ENCODE measurements around the gene ZC3HAV1. TPM values are rescaled to one million over a fixed set of nuclear protein-coding genes. Genes with fewer than 3 reads are reported as not detected.

ZC3HAV1 gene
- total and polyA plus RNA-seq, 10 of the 15 experiments (the other 5 are each of a cell fraction or from before 2014, with no cell fraction given), result 18.5 to 55.3 (median 44.7) TPM

- WGBS (ENCODE audit: insufficient coverage, insufficient replicate concordance, low lambda C conversion rate, missing lambda C conversion rate), result 98% methylated on average over 3 of the region's 3 CpGs
- peaks cover 28% of the 10 kb centered on the region for H3K4me1 ChIP-seq (ENCODE audit: control insufficient read depth, insufficient read depth, low read length)
- H3K27ac ChIP-seq (ENCODE audit: control insufficient read depth, insufficient read depth), result no peak overlapping the region
- ChIA-PET RAD21 (ENCODE audit: unreplicated experiment) (no interaction called here), CTCF (interaction anchor here (1.5 kb wide), 1 partner anchor 40 kb away, joined by 5 read pairs; no protein-coding TSS in a partner anchor), POLR2A (interaction anchor here (2.4 kb wide), 1 partner anchor 20 kb away, joined by 7 read pairs; no protein-coding TSS in a partner anchor), SMC1A (ENCODE audit: uncharacterized antibody, unreplicated experiment) (interaction anchor here (0.8 to 1.0 kb wide), 2 partner anchors 10 to 20 kb away, joined by 4 to 5 read pairs; no protein-coding TSS in a partner anchor)
- no peak overlapping the region for H3K9ac ChIP-seq (ENCODE audit: control insufficient read depth, insufficient read depth, low read length)
- H3K79me2 ChIP-seq (ENCODE audit: control insufficient read depth, insufficient read depth, low read length), result peaks cover 2% of the 10 kb centered on the region
- no peak overlapping the region for H2AFZ ChIP-seq (ENCODE audit: control insufficient read depth, low read depth, low read length)
- H3K4me2 ChIP-seq (ENCODE audit: control insufficient read depth, insufficient read depth), result no peak overlapping the region
- no peak for DNase-seq (ENCODE audit: low read depth, low spot score)
- no peak for ATAC-seq
- in situ Hi-C loops (cut with MboI) (loop anchor here (10.0 kb wide), 1 partner anchor 940 kb away; no protein-coding TSS in a partner anchor), intact Hi-C loops (cut with micrococcal nuclease; ENCODE audit: unreplicated experiment) (loop anchor here (5.0 kb wide), 1 partner anchor 242 kb away; the partner anchor contains the start of gene LUC7L2)
- no TSS peak for BruUV-seq (replicated peaks)
- H3K36me3 ChIP-seq (ENCODE audit: control insufficient read depth in 2 of 2, insufficient read depth in 2 of 2, low read length in 1 of 2), result no peaks in the 10 kb centered on the region
- H4K20me1 ChIP-seq (ENCODE audit: control insufficient read depth, insufficient read depth), result no peaks in the 10 kb centered on the region
- FAIRE-seq, result no peak
- no peaks in the 10 kb centered on the region; the same call in 1 of the 3 replicates for H3K9me3 ChIP-seq (replicated peaks; ENCODE audit: control insufficient read depth, insufficient read depth, low read length)
- H3K27me3 ChIP-seq (replicated peaks in 1 of 2; ENCODE audit: control insufficient read depth in 2 of 2, insufficient read depth in 2 of 2, low read length in 1 of 2), result no peaks in the 10 kb centered on the region
- no peak overlapping the region for H3K4me3 ChIP-seq
- TF ChIP-seq MYC (IDR thresholded peaks at IDR 0.05; ENCODE audit: insufficient read depth, insufficient read length, insufficient replicate concordance, low read length, severe bottlenecking), result no peak
- no peak for TF ChIP-seq BACH1 (IDR thresholded peaks at IDR 0.05; ENCODE audit: borderline replicate concordance)
- no peak for TF ChIP-seq SMAD1 (IDR thresholded peaks at IDR 0.05; ENCODE audit: low read depth, partially characterized antibody)
- no peak for TF ChIP-seq IRF4 (IDR thresholded peaks at IDR 0.05; ENCODE audit: low read depth, low read length)
- no peak for TF ChIP-seq SPI1 (IDR thresholded peaks at IDR 0.05; ENCODE audit: borderline replicate concordance, insufficient read depth, low read depth, low read length)
- TF ChIP-seq, protein P1, sequence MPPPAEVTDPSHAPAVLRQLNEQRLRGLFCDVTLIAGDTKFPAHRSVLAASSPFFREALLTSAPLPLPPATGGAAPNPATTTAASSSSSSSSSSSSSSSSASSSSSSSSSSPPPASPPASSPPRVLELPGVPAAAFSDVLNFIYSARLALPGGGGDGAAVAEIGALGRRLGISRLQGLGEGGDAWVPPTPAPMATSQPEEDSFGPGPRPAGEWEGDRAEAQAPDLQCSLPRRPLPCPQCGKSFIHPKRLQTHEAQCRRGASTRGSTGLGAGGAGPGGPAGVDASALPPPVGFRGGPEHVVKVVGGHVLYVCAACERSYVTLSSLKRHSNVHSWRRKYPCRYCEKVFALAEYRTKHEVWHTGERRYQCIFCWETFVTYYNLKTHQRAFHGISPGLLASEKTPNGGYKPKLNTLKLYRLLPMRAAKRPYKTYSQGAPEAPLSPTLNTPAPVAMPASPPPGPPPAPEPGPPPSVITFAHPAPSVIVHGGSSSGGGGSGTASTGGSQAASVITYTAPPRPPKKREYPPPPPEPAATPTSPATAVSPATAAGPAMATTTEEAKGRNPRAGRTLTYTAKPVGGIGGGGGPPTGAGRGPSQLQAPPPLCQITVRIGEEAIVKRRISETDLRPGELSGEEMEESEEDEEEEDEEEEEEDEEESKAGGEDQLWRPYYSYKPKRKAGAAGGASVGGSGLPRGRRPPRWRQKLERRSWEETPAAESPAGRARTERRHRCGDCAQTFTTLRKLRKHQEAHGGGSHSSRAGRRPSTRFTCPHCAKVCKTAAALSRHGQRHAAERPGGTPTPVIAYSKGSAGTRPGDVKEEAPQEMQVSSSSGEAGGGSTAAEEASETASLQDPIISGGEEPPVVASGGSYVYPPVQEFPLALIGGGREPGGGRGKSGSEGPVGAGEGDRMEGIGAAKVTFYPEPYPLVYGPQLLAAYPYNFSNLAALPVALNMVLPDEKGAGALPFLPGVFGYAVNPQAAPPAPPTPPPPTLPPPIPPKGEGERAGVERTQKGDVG (CRISPR knock-in tag; IDR thresholded peaks at IDR 0.05), result no peak
- TF ChIP-seq CHD4 (IDR thresholded peaks at IDR 0.05), result no peak
- TF ChIP-seq CREM (IDR thresholded peaks at IDR 0.05; ENCODE audit: low read depth), result no peak
- TF ChIP-seq, protein P2, sequence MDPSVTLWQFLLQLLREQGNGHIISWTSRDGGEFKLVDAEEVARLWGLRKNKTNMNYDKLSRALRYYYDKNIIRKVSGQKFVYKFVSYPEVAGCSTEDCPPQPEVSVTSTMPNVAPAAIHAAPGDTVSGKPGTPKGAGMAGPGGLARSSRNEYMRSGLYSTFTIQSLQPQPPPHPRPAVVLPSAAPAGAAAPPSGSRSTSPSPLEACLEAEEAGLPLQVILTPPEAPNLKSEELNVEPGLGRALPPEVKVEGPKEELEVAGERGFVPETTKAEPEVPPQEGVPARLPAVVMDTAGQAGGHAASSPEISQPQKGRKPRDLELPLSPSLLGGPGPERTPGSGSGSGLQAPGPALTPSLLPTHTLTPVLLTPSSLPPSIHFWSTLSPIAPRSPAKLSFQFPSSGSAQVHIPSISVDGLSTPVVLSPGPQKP (IDR thresholded peaks at IDR 0.05; ENCODE audit: low read depth, low read length), result no peak
- TF ChIP-seq, protein P3, sequence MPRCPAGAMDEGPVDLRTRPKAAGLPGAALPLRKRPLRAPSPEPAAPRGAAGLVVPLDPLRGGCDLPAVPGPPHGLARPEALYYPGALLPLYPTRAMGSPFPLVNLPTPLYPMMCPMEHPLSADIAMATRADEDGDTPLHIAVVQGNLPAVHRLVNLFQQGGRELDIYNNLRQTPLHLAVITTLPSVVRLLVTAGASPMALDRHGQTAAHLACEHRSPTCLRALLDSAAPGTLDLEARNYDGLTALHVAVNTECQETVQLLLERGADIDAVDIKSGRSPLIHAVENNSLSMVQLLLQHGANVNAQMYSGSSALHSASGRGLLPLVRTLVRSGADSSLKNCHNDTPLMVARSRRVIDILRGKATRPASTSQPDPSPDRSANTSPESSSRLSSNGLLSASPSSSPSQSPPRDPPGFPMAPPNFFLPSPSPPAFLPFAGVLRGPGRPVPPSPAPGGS (IDR thresholded peaks at IDR 0.05; ENCODE audit: borderline replicate concordance, insufficient read depth, low read depth, low read length, poor library complexity, severe bottlenecking), result no peak
- TF ChIP-seq NR2C2 (IDR thresholded peaks at IDR 0.05; ENCODE audit: borderline replicate concordance, control insufficient read depth, insufficient read length, low read depth), result no peak
- TF ChIP-seq SP1 (IDR thresholded peaks at IDR 0.05; ENCODE audit: low read depth, low read length), result no peak
- TF ChIP-seq RB1 (IDR thresholded peaks at IDR 0.05; ENCODE audit: borderline replicate concordance), result no peak
- no peak for TF ChIP-seq IKZF2 (IDR thresholded peaks at IDR 0.05)
- TF ChIP-seq PAX8 (IDR thresholded peaks at IDR 0.05), result no peak
- TF ChIP-seq ZSCAN29 (IDR thresholded peaks at IDR 0.05), result no peak
- TF ChIP-seq NFYA (IDR thresholded peaks at IDR 0.05; ENCODE audit: borderline replicate concordance, low read depth, low read length), result no peak
- no peak for TF ChIP-seq E2F4 (IDR thresholded peaks at IDR 0.05; ENCODE audit: low read depth, low read length)
Observed at GRCh38 chr7:139115104-139115503, 5.6 kb upstream of the ZC3HAV1 start.

Measured in GM12878 (cell line).